Activated CD4-positive, CD25-positive, alpha-beta regulatory T cell (primary cell): ENCODE data around the gene SLC12A8.

Experiments
- DNase-seq, 4 experiments: peaks; one replicate each; lab custom pipeline; 2025; lab: John Stamatoyannopoulos, UW

The SLC12A8 gene

GRCh38 chr3:125137358-125138033, 75.1 kb downstream of the SLC12A8 start:
- DNase-seq = no peak

- no peak for DNase-seq
Observed at GRCh38 chr3:125136966-125137357, 75.6 kb downstream of the SLC12A8 start.

- DNase-seq = no peak
Observed at GRCh38 chr3:125136515-125136914, 76.0 kb downstream of the SLC12A8 start.

GRCh38 chr3:125134952-125135351, 77.6 kb downstream of the SLC12A8 start:
- no peak for DNase-seq

- DNase-seq = no peak
Observed at GRCh38 chr3:125132815-125133214, 79.7 kb downstream of the SLC12A8 start.

- no peak for DNase-seq
Observed at GRCh38 chr3:125129512-125129997, 83.0 kb downstream of the SLC12A8 start.

- DNase-seq = no peak
Observed at GRCh38 chr3:125128861-125129501, 83.6 kb downstream of the SLC12A8 start.

- DNase-seq = no peak
Observed at GRCh38 chr3:125126323-125126722, 86.2 kb downstream of the SLC12A8 start.

- no peak for DNase-seq
Observed at GRCh38 chr3:125125821-125126245, 86.7 kb downstream of the SLC12A8 start.

- DNase-seq = no peak
Observed at GRCh38 chr3:125123451-125124305, 88.9 kb downstream of the SLC12A8 start.

- no peak for DNase-seq
Observed at GRCh38 chr3:125121246-125122010, 91.1 kb downstream of the SLC12A8 start.

- DNase-seq = no peak
Observed at GRCh38 chr3:125120379-125121122, 92.0 kb downstream of the SLC12A8 start.

- no peak for DNase-seq
Observed at GRCh38 chr3:125119752-125120378, 92.7 kb downstream of the SLC12A8 start.

GRCh38 chr3:125118600-125118999, 93.9 kb downstream of the SLC12A8 start:
- DNase-seq = no peak

- DNase-seq = no peak
Observed at GRCh38 chr3:125117631-125118191, 94.8 kb downstream of the SLC12A8 start.

GRCh38 chr3:125116311-125117080, 96.1 kb downstream of the SLC12A8 start:
- DNase-seq = no peak

- no peak for DNase-seq
Observed at GRCh38 chr3:125115640-125116039, 96.9 kb downstream of the SLC12A8 start.

GRCh38 chr3:125112981-125113380, 99.6 kb downstream of the SLC12A8 start:
- no peak for DNase-seq

- no peak for DNase-seq
Observed at GRCh38 chr3:125110876-125111480, 101.6 kb downstream of the SLC12A8 start.
